Heart left ventricle (tissue), 16 donors: ENCODE measurements around the gene NOTCH3. TPM values are rescaled to one million over a fixed set of nuclear protein-coding genes. Genes with fewer than 3 reads are reported as not detected.

Experiments
- ATAC-seq, 4 donors: fragments of 200-7000 bp; cut with Tn5 transposase; one replicate each; pipeline ENCODE4 v1.9.1; 2020 to 2022; ENCODE audit warnings: moderate library complexity in 4 of 4, mild to moderate bottlenecking in 3 of 4, moderate number of reproducible peaks in 1 of 4
- DNase-seq, 5 donors: peaks; one replicate each; pipeline ENCODE4 v3.0.0-alpha.2; 2020
- H3K27ac ChIP-seq, 12 donors: fragments of 200-600 bp; sonication (generic) in 4 of 12; one replicate each; pipeline versions ENCODE4 v1.5.0 to v1.8.0; 2016 to 2022; ENCODE audit warnings: mild to moderate bottlenecking in 2 of 12
- H3K27me3 ChIP-seq, 9 donors: fragments of 200-600 bp; sonication (generic) in 2 of 9; one replicate each; pipeline versions ENCODE4 v1.5.1 to v1.8.0; 2016 to 2022; ENCODE audit warnings: mild to moderate bottlenecking in 3 of 9
- H3K36me3 ChIP-seq, 9 donors: fragments of 200-600 bp; sonication (generic) in 2 of 9; one replicate each; pipeline versions ENCODE4 v1.5.0 to v1.8.0; 2018 to 2022; ENCODE audit warnings: mild to moderate bottlenecking in 2 of 9
- H3K4me1 ChIP-seq, 12 donors: fragments of 200-600 bp; sonication (generic) in 4 of 12; one replicate each; pipeline versions ENCODE4 v1.5.0 to v1.8.0; 2016 to 2022; ENCODE audit warnings: mild to moderate bottlenecking in 3 of 12
- H3K4me3 ChIP-seq, 12 donors: fragments of 200-600 bp; sonication (generic) in 4 of 12; one replicate each; pipeline versions ENCODE4 v1.5.0 to v1.8.0; 2017 to 2022; ENCODE audit warnings: mild to moderate bottlenecking in 9 of 12, moderate library complexity in 4 of 12
- H3K9me3 ChIP-seq, 12 donors: fragments of 200-600 bp; sonication (generic) in 4 of 12; one replicate each; pipeline versions ENCODE4 v1.5.0 to v1.8.0; 2016 to 2022; ENCODE audit warnings: mild to moderate bottlenecking in 1 of 12
- CTCF ChIP-seq, 12 donors: fragments of 200-600 bp; sonication (generic) in 4 of 12; IDR thresholded peaks; one replicate each; pipeline versions ENCODE4 v1.5.0 to v1.8.0; 2018 to 2022; ENCODE audit warnings: antibody characterized with exemption in 12 of 12, mild to moderate bottlenecking in 5 of 12
- POLR2A ChIP-seq, 2 donors: fragments of 450-650 bp; IDR thresholded peaks; one replicate each; pipeline ENCODE4 v1.6.1; 2017; ENCODE audit warnings: antibody characterized with exemption in 2 of 2, mild to moderate bottlenecking in 2 of 2, moderate library complexity in 2 of 2
- WGBS, 4 donors: extraction: QIAGEN DNeasy Blood & Tissue Kit in 2 of 4; methylation state at CpG; one replicate each; pipeline versions ENCODE4 v1.1.5 to v1.1.7; 2013 to 2018; 5-methylcytosine and 5-hydroxymethylcytosine counted together
- intact Hi-C, 10 donors: fragments of 100-400 bp; cut with DNase I; formaldehyde crosslinking; loops; one replicate each; pipeline versions ENCODE4 v1.11.1 to v1.14.2; 2022
- polyA plus RNA-seq, 2 donors: library from polyadenylated mRNA; stranded (reverse); fragments of 200-250 nt; gene quantifications; one replicate each; pipeline ENCODE4 v1.2.3, GENCODE V29; 2013
- total RNA-seq, 9 donors: library from RNA; depleted of rRNA in 2 of 9; stranded (reverse); fragments of >200 nt in 2 of 9; fragmentation: NEBNext Ultra II Directional in 3 of 9; extraction: Animal tissue kit (Norgen Biotek cat#: 25700) in 3 of 9; gene quantifications; one replicate each; pipeline versions ENCODE4 v1.1.0 to v1.2.4, GENCODE V29; 2016 to 2023
- donor health status: ischemic (EF 13 %, LVEDD 7.1; RV severe dilation, severe dysfunction).
- donor health status: healthy with polysubstance abuse.
- donor health status: DM: no; HTN: yes; CAD: no.
- donor health status: DM: no; HTN: no; CAD: no.
- donor health status: ischemic (EF 25% LVEDD 6.9; RV normal size, moderate dysfunction).
- donor health status: ischemic (EF 25% LVEDD 5.7; RV mildly dilated, moderate dysfunction).
- donor health status: healthy.
- donor health status: DM: yes; HTN: yes; CAD: no.
- donor health status: ischemic (EF 35%, LVEDD 5.7; RV mildly dilated, moderate dysfunction).
- donor health status: nonischemic (EF 11% LVEDD 7.7; RV severe dilation, severe dysfunction).
- donor health status: DM: yes; HTN: yes; CAD: no.
- donor health status: PGD.
- donor health status: ischemic (EF 29% LVEDD 5.4; RV normal size, mild dysfunction).
- donor health status: nonischemic (EF 23%, LVEDD 6.1; RV moderate dilation, normal function).

The NOTCH3 gene
- total and polyA plus RNA-seq, 11 donors = 16.7 to 77.2 (median 29.6) TPM

DNA sequence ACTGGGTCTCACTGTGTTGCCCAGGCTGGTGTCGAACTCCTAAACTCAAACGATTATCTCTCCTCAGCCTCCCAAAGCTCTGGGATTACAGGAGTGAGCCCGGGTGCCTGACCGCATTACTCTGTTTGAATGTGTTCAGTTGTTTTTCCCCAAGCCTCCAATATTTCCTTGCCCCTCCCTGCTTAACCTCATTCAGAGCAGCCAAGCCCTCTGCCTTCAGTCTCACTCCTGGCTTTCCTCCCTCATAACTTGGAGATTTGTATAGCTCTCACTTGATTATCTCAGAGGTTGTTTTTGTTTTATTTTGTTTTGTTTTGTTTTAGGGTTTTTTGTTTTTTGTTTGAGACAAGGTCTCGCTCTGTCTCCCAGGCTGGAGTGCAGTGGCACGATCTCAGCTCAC is 20.0 kb upstream of the NOTCH3 start:
- intact Hi-C loops = no loop called here
- DNase-seq (no peak), ATAC-seq (no peak)
- Histone ChIP-seq H3K4me1 (peaks cover 0 to 26% (median 12%) of the 10 kb centered on the region in 12 donors), H3K4me3 (no peak overlapping the region), H3K27me3 (no peaks in the 10 kb centered on the region), H3K9me3 (no peaks in the 10 kb centered on the region), H3K36me3 (no peaks in the 10 kb centered on the region), H3K27ac (peak overlapping the region in 8 of 12 donors; percentile 1 to 81 (median 37))
- WGBS, 4 donors = 57 to 71% (median 65%) methylated on average over 6 of the region's 6 CpGs
- TF ChIP-seq CTCF (IDR thresholded peaks at IDR 0.05) (no peak), POLR2A (IDR thresholded peaks at IDR 0.05) (no peak)

DNA sequence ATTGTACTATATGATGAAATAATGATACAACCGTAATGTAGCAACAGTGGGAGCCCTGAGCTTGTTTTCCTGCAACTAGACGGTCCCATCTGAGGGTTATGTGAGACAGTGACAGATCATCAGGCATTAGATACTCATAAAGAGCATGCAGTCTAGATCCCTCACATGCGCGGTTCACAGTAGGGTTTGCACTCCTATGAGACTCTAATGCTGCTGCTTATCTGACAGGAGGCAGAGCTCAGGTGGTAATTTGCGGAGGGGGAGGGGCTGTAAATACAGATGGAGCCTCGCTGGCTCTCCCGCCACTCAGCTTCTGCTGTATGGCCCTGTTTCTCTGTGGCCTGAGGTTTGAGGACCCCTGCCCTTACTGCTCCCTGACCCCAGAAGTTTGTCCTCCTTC is 17.7 kb upstream of the NOTCH3 start:
- intact Hi-C loops = no loop called here
- TF ChIP-seq CTCF (IDR thresholded peaks at IDR 0.05) (no peak), POLR2A (IDR thresholded peaks at IDR 0.05) (no peak)
- H3K4me1 ChIP-seq = peaks cover 0 to 27% (median 7%) of the 10 kb centered on the region in 12 donors
- DNase-seq (no peak), ATAC-seq (no peak)
- no peaks in the 10 kb centered on the region for H3K9me3 ChIP-seq
- H3K4me3 ChIP-seq = no peak overlapping the region
- no peak overlapping the region for H3K27ac ChIP-seq
- no peaks in the 10 kb centered on the region for H3K27me3 ChIP-seq
- 76 to 88% (median 82%) methylated on average over 7 of the region's 7 CpGs for WGBS, 4 donors
- no peaks in the 10 kb centered on the region for H3K36me3 ChIP-seq

- ATAC-seq (no peak), DNase-seq (no peak)
- no peak overlapping the region for H3K27ac ChIP-seq
- 86 to 92% (median 90%) methylated on average over 7 of the region's 7 CpGs for WGBS, 4 donors
- H3K4me3 ChIP-seq = no peak overlapping the region
- intact Hi-C loops = no loop called here
- H3K27me3 ChIP-seq = no peaks in the 10 kb centered on the region
- H3K36me3 ChIP-seq = no peaks in the 10 kb centered on the region
- H3K9me3 ChIP-seq = no peaks in the 10 kb centered on the region
- TF ChIP-seq POLR2A (IDR thresholded peaks at IDR 0.05) (no peak), CTCF (IDR thresholded peaks at IDR 0.05) (no peak)
- peaks cover 0 to 23% (median 5%) of the 10 kb centered on the region in 12 donors for H3K4me1 ChIP-seq
Observed at GRCh38 chr19:15216363-15216762, 15.6 kb upstream of the NOTCH3 start.

- peak overlapping the region in 10 of 12 donors; percentile 20 to 78 (median 56) for H3K27ac ChIP-seq
- peaks cover 0 to 26% (median 6%) of the 10 kb centered on the region in 12 donors for H3K4me1 ChIP-seq
- ATAC-seq = peak; percentile 62 to 90 (median 80)
- H3K27me3 ChIP-seq = no peaks in the 10 kb centered on the region
- WGBS, 4 donors = 21 to 36% (median 31%) methylated on average over 13 to 15 of the region's 15 CpGs
- peak; percentile 87 to 91 (median 88) for DNase-seq
- TF ChIP-seq CTCF (IDR thresholded peaks at IDR 0.05) = no peak
- no peak for TF ChIP-seq POLR2A (IDR thresholded peaks at IDR 0.05)
- no peaks in the 10 kb centered on the region for H3K9me3 ChIP-seq
- no peak overlapping the region for H3K4me3 ChIP-seq
- intact Hi-C loops = loop anchor here in 2 of 10 donors (5.0 kb wide), 1 partner anchor 38 kb away; no protein-coding TSS in a partner anchor
- H3K36me3 ChIP-seq = no peaks in the 10 kb centered on the region
Observed at GRCh38 chr19:15213715-15214381, 13.1 kb upstream of the NOTCH3 start.
